Esophagus muscularis mucosa (tissue), 4 donors: ENCODE results near the gene PCDHGB3. TPM values are rescaled to one million over a fixed set of nuclear protein-coding genes. Genes with fewer than 3 reads are reported as not detected.
"Not testable (repeated sequence)": the region's sequence is repeated elsewhere in the genome, so short reads cannot be mapped to it uniquely, and the experiment has no call there.

Experiments used
- DNase-seq: peaks from one replicate; pipeline ENCODE4 v3.0.0-alpha.2; 2017; ENCODE audit errors: extremely low spot score
- H3K27ac ChIP-seq, 4 donors: fragments of 200-600 bp; sonication (generic); replicated peaks in 1 of 4; 1 replicate in 3 of 4; 2 replicates in 1 of 4; pipeline ENCODE4 v1.5.1; 2016 to 2019; ENCODE audit warnings: mild to moderate bottlenecking in 1 of 4
- H3K27me3 ChIP-seq, 4 donors: fragments of 200-600 bp; sonication (generic); one replicate each; pipeline versions ENCODE4 v1.5.1 to v1.6.0; 2016 to 2019
- H3K36me3 ChIP-seq, 4 donors: fragments of 200-600 bp; sonication (generic); one replicate each; pipeline ENCODE4 v1.5.1; 2016 to 2019
- H3K4me1 ChIP-seq, 4 donors: fragments of 200-600 bp; sonication (generic); one replicate each; pipeline ENCODE4 v1.5.1; 2016 to 2019
- H3K4me3 ChIP-seq, 4 donors: fragments of 200-600 bp; sonication (generic); 1 replicate in 2 of 4; 2 replicates in 2 of 4; pipeline ENCODE4 v1.5.1; 2016 to 2019; ENCODE audit warnings: mild to moderate bottlenecking in 4 of 4, moderate library complexity in 1 of 4
- H3K9me3 ChIP-seq, 4 donors: fragments of 200-600 bp; sonication (generic); 1 replicate in 3 of 4; 2 replicates in 1 of 4; pipeline ENCODE4 v1.5.1; 2016 to 2019
- EP300 ChIP-seq: sonication (generic); formaldehyde crosslinking; IDR thresholded peaks from one replicate; pipeline ENCODE4 v1.6.1; 2017; ENCODE audit warnings: antibody characterized with exemption
- POLR2A ChIP-seq: fragments of 450-650 bp; IDR thresholded peaks from one replicate; pipeline ENCODE4 v1.6.1; 2017; ENCODE audit warnings: antibody characterized with exemption, moderate library complexity, mild to moderate bottlenecking, low read depth
- POLR2AphosphoS5 ChIP-seq, 2 donors: sonication (generic); formaldehyde crosslinking; IDR thresholded peaks; one replicate each; pipeline ENCODE4 v1.6.1; 2017; ENCODE audit warnings: antibody characterized with exemption in 2 of 2
- whole genome bisulfite sequencing: methylation state at CpG from one replicate; pipeline ENCODE4 v1.1.5; 2018; 5-methylcytosine and 5-hydroxymethylcytosine counted together
- intact Hi-C: fragments of 100-400 bp; cut with DNase I; formaldehyde crosslinking; loops from one replicate; pipeline ENCODE4 v1.15.1; 2023
- total RNA-seq, 4 donors: library from RNA; depleted of rRNA; stranded (reverse); fragments of >200 nt; gene quantifications; one replicate each; pipeline versions ENCODE4 v1.1.0 to v1.2.1, GENCODE V29; 2016
- TF ChIP-seq, protein P1 (sequence below), 3 experiments: fragments of 200-600 bp in 2 of 3; fragments of 450-650 bp in 1 of 3; sonication (generic) in 2 of 3; IDR thresholded peaks; one replicate each; pipeline ENCODE4 v1.5.1; 2017 to 2019; ENCODE audit warnings: antibody characterized with exemption in 3 of 3, mild to moderate bottlenecking in 2 of 3, moderate library complexity in 1 of 3

The PCDHGB3 gene
- total RNA-seq, 4 donors from 2014 or later = 2.5 to 7.5 (median 3.8) TPM

DNA sequence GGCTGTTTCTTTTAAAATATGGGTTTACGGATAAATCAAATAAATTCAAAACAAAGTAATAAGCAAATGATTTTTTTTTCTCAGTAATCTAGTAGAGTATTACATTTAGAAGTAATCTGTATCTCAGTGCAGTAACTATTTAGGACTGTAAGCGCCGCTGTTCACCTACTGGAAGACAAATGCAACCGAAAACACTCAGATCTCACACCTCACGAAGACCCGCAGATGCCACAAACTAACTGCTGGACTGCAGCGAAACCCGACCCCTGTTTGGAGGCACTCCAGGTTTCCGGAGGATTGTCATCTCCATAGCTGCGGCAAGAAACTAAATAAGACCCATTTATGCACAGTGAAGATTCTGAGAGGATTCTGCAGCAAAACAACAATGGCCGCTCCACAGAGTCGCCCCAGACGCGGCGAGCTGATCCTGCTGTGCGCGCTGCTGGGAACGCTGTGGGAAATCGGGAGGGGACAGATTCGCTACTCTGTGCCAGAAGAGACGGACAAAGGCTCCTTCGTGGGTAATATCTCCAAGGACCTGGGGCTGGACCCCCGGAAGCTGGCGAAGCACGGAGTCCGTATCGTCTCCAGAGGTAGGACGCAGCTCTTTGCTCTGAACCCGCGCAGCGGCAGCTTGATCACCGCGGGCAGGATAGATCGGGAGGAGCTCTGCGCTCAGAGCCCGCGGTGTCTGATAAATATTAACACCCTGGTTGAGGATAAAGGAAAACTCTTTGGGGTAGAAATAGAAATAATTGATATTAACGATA, 22.6 kb downstream of the PCDHGB3 start, which contains the start of gene PCDHGA8:
PCDHGA8 (plus strand) TSS at position 205 of the 770 bp plus-strand sequence; CDS start at position 386, 181 bp downstream.
- 27% methylated on average over 35 of the region's 38 CpGs for WGBS

DNA sequence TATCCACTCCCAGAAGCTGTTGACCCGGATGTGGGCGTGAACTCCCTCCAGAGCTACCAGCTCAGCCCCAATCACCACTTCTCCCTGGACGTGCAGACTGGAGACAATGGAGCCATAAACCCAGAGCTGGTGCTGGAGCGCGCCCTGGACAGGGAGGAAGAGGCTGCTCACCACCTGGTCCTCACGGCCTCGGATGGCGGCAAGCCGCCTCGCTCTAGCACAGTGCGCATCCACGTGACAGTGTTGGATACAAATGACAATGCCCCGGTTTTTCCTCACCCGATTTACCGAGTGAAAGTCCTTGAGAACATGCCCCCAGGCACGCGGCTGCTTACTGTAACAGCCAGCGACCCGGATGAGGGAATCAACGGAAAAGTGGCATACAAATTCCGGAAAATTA, 23.2 kb downstream of the PCDHGB3 start:
- Histone ChIP-seq H3K4me1 (no peaks in the 10 kb centered on the region), H3K27ac (no peak overlapping the region), H3K27me3 (peaks cover 0 to 12% (median 0%) of the 10 kb centered on the region in 4 donors), H3K36me3 (peaks cover 0 to 12% (median 5%) of the 10 kb centered on the region in 4 donors), H3K9me3 (peaks cover 12 to 97% (median 95%) of the 10 kb centered on the region in 4 donors), H3K4me3 (no peak overlapping the region)
- 43% methylated on average over 16 of the region's 21 CpGs for WGBS
- intact Hi-C loops = no loop called here
- DNase-seq = no peak
- TF ChIP-seq POLR2A (no peak), POLR2AphosphoS5 (IDR thresholded peaks at IDR 0.05) (no peak), EP300 (no peak)
- TF ChIP-seq, protein P1, sequence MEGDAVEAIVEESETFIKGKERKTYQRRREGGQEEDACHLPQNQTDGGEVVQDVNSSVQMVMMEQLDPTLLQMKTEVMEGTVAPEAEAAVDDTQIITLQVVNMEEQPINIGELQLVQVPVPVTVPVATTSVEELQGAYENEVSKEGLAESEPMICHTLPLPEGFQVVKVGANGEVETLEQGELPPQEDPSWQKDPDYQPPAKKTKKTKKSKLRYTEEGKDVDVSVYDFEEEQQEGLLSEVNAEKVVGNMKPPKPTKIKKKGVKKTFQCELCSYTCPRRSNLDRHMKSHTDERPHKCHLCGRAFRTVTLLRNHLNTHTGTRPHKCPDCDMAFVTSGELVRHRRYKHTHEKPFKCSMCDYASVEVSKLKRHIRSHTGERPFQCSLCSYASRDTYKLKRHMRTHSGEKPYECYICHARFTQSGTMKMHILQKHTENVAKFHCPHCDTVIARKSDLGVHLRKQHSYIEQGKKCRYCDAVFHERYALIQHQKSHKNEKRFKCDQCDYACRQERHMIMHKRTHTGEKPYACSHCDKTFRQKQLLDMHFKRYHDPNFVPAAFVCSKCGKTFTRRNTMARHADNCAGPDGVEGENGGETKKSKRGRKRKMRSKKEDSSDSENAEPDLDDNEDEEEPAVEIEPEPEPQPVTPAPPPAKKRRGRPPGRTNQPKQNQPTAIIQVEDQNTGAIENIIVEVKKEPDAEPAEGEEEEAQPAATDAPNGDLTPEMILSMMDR (IDR thresholded peaks at IDR 0.05) = no peak

More for the DNA sequence above, 22.6 kb downstream of the PCDHGB3 start, which contains the start of gene PCDHGA8:
- TF ChIP-seq POLR2AphosphoS5 (IDR thresholded peaks at IDR 0.05) (no peak), POLR2A (no peak), EP300 (no peak)
- TF ChIP-seq, protein P1 (IDR thresholded peaks at IDR 0.05) = no peak
- Histone ChIP-seq H3K4me3 (no peak within 1 kb of the TSS), H3K27ac (no peak within 1 kb of the TSS), H3K4me1 (no peaks in the 10 kb centered on the region), H3K9me3 (peaks cover 12 to 97% (median 95%) of the 10 kb centered on the region in 4 donors), H3K36me3 (peaks cover 0 to 12% (median 5%) of the 10 kb centered on the region in 4 donors), H3K27me3 (peaks cover 0 to 12% (median 0%) of the 10 kb centered on the region in 4 donors)
- no peak for DNase-seq
- intact Hi-C loops = no loop called here

DNA sequence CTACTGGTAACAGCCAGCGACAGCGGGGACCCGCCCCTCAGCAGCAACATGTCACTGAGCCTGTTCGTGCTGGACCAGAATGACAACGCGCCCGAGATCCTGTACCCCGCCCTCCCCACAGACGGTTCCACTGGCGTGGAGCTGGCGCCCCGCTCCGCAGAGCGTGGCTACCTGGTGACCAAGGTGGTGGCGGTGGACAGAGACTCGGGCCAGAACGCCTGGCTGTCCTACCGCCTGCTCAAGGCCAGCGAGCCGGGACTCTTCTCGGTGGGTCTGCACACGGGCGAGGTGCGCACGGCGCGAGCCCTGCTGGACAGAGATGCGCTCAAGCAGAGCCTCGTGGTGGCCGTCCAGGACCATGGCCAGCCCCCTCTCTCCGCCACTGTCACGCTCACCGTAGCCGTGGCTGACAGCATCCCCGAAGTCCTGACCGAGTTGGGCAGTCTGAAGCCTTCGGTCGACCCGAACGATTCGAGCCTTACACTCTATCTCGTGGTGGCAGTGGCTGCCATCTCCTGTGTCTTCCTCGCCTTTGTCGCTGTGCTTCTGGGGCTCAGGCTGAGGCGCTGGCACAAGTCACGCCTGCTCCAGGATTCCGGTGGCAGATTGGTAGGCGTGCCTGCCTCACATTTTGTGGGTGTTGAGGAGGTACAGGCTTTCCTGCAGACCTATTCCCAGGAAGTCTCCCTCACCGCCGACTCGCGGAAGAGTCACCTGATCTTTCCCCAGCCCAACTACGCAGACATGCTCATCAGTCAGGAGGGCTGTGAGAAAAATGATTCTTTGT, 24.6 kb downstream of the PCDHGB3 start:
- H3K27me3 ChIP-seq, H3K4me3 ChIP-seq, DNase-seq, intact Hi-C loops, H3K4me1 ChIP-seq, H3K27ac ChIP-seq: not testable (repeated sequence)
- Histone ChIP-seq H3K36me3 (peaks cover 0 to 12% (median 4%) of the 10 kb centered on the region in 4 donors), H3K9me3 (peaks cover 24 to 97% (median 95%) of the 10 kb centered on the region in 4 donors)
- 28% methylated on average over 21 of the region's 53 CpGs for WGBS

DNA sequence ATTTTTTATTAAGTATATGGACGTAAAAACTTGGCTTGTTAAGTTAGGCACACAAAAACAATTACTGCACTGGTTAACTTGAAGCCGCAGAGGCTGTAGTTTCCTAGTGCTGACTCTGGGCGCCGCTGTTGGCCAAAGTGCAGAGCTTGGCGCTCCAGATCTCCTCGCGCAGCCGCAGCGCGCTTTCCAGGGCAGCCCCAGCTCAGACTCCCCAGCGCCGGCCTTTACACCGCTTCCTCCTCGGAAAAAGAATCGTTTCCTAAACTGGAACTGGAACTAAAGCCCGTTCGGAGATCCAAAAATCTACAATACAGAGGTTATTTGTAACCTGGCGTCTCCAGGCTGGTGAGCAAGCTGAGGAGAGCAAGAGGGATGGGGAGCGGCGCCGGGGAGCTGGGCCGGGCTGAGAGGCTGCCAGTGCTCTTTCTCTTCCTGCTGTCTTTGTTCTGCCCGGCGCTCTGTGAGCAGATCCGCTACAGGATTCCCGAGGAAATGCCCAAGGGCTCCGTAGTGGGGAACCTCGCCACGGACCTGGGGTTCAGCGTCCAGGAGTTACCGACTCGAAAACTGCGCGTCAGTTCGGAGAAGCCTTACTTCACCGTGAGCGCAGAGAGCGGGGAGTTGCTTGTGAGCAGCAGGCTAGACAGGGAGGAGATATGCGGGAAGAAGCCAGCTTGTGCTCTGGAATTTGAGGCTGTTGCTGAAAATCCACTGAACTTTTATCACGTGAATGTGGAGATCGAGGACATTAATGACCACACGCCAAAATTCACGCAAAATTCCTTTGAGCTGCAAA, 27.9 kb downstream of the PCDHGB3 start, which contains the start of gene PCDHGB5:
PCDHGB5 (plus strand) TSS at position 192 of the 796 bp plus-strand sequence; CDS start at position 373, 181 bp downstream.
- DNase-seq = not testable (repeated sequence)
- WGBS = 9% methylated on average over 20 of the region's 43 CpGs

More for the DNA sequence above, 27.9 kb downstream of the PCDHGB3 start, which contains the start of gene PCDHGB5:
- H3K4me3 ChIP-seq = peak within 1 kb of the TSS; percentile 20 to 44 (median 28)
- H3K27ac ChIP-seq, intact Hi-C loops, H3K36me3 ChIP-seq, H3K4me1 ChIP-seq: not testable (repeated sequence)
- H3K27me3 ChIP-seq = peaks cover 0 to 13% (median 0%) of the 10 kb centered on the region in 4 donors
- H3K9me3 ChIP-seq = peaks cover 21 to 94% (median 93%) of the 10 kb centered on the region in 4 donors
- TF ChIP-seq, protein P1 (IDR thresholded peaks at IDR 0.05) = peak; percentile 14 to 40 (median 37)
